Stimulated activated naive CD4-positive, alpha-beta T cell treated with Interleukin-2 at 50 U/mL for 16 hours (primary cell): ENCODE data around the gene ADAP2.
A peak's percentile ranks its signal among the peaks of the same experiment; 100 is the strongest.
"Not testable (repeated sequence)": the region's sequence is repeated elsewhere in the genome, so short reads cannot be mapped to it uniquely, and the experiment has no call there.

Experiments
- DNase-seq: peaks from one replicate; lab custom pipeline; 2025; lab: John Stamatoyannopoulos, UW

Gene ADAP2

DNA sequence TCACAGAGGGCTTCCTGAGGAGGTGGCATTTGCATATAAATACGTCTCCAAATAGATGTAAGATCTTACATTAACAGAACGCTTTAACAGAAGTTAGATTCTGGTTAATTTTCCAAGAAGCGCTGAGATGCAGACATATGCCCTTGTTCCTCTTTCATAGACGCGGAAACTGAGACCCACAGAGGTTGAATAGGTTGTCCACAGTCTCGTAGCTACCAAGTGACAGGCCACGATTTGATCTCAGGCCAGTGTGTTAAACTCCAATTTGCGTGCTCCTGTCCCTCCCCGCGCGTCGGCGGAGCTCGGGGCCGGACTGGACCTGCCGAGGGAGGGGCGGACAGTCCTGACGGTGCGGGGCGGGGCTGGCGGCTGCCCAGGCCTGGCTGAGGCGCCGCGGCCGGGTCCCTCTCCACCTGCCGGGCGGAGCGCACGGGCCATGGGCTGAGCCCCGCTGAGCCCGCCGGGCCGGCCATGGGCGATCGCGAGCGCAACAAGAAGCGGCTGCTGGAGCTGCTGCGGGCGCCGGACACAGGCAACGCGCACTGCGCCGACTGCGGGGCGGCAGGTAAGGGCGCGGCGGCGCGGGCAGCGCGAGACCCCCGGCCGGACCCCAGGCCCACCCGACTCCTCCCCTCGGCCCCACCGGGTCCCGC, at the start of gene ADAP2:
TSS of gene ADAP2 (plus strand) at position 402 of the 653 bp plus-strand sequence. CDS start at position 472, 70 bp downstream.
- no peak for DNase-seq

GRCh38 chr17:30886187-30886586, 35.6 kb upstream of the ADAP2 start:
- DNase-seq, result no peak

- DNase-seq, result no peak
These were observed 27.5 kb upstream of the ADAP2 start for GRCh38 chr17:30894236-30894635.

GRCh38 chr17:30897311-30897710, 24.4 kb upstream of the ADAP2 start:
- no peak for DNase-seq

DNA sequence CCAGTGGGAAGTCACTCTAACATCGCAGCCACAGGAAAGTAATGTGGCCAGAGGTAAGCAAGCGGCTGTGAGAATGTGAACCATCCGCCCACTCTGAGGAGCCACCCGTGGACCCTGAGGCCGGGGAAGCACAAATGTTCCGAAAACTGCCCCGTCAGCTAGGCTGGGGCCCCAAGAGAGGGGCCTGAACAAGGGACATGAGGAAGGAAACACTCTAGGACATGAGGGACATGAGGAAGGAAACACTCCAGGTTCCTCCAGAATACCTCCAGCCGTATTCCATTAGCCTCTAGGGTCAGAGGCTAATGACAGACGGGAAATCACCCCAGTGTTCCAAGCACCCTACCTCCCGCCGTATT, 16.0 kb upstream of the ADAP2 start:
- no peak for DNase-seq

DNA sequence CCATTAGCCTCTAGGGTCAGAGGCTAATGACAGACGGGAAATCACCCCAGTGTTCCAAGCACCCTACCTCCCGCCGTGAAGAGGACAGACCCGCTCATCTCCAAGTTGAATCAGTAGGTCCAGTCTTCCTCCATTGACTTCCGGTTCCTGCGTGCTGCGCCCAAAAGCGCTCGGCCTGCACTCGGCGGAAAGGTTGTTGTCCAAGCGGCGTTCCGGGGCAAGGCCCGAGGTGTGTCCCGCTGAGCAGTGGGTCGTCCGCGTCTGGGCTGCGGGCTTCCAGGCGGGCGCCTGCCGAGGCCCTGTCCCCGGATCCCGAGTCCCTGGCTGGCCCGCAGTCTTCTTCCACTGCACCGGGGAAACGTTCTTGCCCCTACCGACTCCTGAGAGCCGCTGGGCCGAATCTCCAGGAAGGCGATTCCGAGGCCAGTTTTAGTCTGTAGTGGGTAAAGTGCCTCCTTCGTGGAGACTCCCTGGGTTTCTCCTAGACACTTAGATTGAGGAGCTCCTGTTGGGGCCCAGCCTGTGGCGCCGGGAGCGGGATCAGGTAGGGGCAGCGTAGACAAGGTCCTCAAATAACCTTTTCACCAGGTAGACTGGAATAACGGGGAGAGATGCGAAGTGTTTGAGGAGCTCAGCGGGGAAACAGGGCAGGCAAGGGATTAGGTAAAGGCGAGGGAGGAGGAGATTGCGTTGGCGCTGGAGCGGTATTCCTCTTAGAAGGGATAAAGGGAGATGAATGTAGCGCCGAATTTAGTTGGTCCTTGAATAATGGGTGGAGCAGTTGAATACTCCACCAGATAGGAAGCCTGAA, 15.4 kb upstream of the ADAP2 start, which contains the start of gene TEFM:
TSS of gene TEFM (minus strand) at position 138 of the 811 bp plus-strand sequence. CDS start at position 98, 40 bp downstream.
- DNase-seq, result peak; percentile 85

GRCh38 chr17:30908717-30909420, 12.9 kb upstream of the ADAP2 start:
- no peak for DNase-seq

- DNase-seq, result not testable (repeated sequence)
These were observed 11.6 kb upstream of the ADAP2 start for GRCh38 chr17:30910151-30910550.

- DNase-seq, result no peak
These were observed 7.8 kb upstream of the ADAP2 start for GRCh38 chr17:30913955-30914354.

- no peak for DNase-seq
These were observed 5.7 kb upstream of the ADAP2 start for GRCh38 chr17:30915833-30916611.

- no peak for DNase-seq
These were observed 4.7 kb upstream of the ADAP2 start for GRCh38 chr17:30917050-30917449.

GRCh38 chr17:30920282-30920681, 1.5 kb upstream of the ADAP2 start:
- no peak for DNase-seq

- DNase-seq, result no peak
These were observed 832 bp upstream of the ADAP2 start for GRCh38 chr17:30920683-30921543.

- no peak for DNase-seq
These were observed 688 bp downstream of the ADAP2 start for GRCh38 chr17:30922235-30923030.

- DNase-seq, result no peak
These were observed 2.6 kb downstream of the ADAP2 start for GRCh38 chr17:30924341-30924740.

DNA sequence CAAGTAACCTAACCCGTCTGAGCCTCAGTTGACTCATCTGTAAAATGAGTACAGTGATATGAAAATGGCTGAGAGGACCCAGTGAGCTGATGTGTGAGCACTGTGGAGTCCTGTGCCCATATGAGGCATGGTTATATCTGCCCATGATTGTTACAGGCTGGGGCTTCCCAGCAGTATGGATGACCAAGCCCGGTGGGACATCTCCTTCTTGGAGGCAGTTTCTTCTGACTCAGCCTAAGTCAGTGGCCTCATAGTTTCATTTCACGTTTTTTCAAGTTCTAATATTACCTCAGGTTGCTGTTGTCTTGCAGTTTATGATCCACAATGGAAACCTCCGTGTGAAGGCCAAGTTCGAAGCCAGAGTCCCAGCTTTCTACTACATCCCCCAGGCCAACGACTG, 4.8 kb downstream of the ADAP2 start:
- no peak for DNase-seq

GRCh38 chr17:30927756-30928155, 6.0 kb downstream of the ADAP2 start:
- DNase-seq, result no peak

- no peak for DNase-seq
These were observed 6.8 kb downstream of the ADAP2 start for GRCh38 chr17:30928584-30928983.

GRCh38 chr17:30929081-30929633, 7.4 kb downstream of the ADAP2 start:
- no peak for DNase-seq

- DNase-seq, result not testable (repeated sequence)
These were observed 8.1 kb downstream of the ADAP2 start for GRCh38 chr17:30929861-30930260.
